Astrocyte of the cerebellum (primary cell): Measurements from ENCODE around the gene CLK2.
"Not testable (repeated sequence)": the region's sequence is repeated elsewhere in the genome, so short reads cannot be mapped to it uniquely, and the experiment has no call there.

Experiments
- DNase-seq: peaks from one replicate; pipeline ENCODE4 v3.0.0-alpha.2; 2011; ENCODE audit warnings: low read depth
- H3K4me3 ChIP-seq: 2 replicates; pipeline ENCODE4 v1.5.1; 2011; ENCODE audit warnings: mild to moderate bottlenecking, low read depth, low read length, moderate library complexity
- CTCF ChIP-seq: IDR thresholded peaks from 2 replicates; pipeline ENCODE4 v1.5.1; 2012; ENCODE audit warnings: low read length, low read depth, moderate library complexity, mild to moderate bottlenecking; ENCODE audit errors: missing control alignments
- in situ Hi-C: cut with HindIII; loops from 2 replicates; pipeline ENCODE4 v1.10.0; 2017; ENCODE audit warnings: low sequenced_read_pairs

CLK2 gene

GRCh38 chr1:155219592-155220031, 53.7 kb downstream of the CLK2 start:
- no peak for DNase-seq
- H3K4me3 ChIP-seq: no peak overlapping the region
- no peak for TF ChIP-seq CTCF
- in situ Hi-C loops: no loop called here

- DNase-seq: no peak
- H3K4me3 ChIP-seq: no peak overlapping the region
- no peak for TF ChIP-seq CTCF
- in situ Hi-C loops: no loop called here
These were observed 54.3 kb downstream of the CLK2 start for GRCh38 chr1:155218854-155219591.

- DNase-seq, H3K4me3 ChIP-seq, in situ Hi-C loops: not testable (repeated sequence)
These were observed 58.6 kb downstream of the CLK2 start for GRCh38 chr1:155214702-155215101.
